Smooth muscle cell (in vitro differentiated cells): ENCODE results near the gene RO60. TPM values are rescaled to one million over a fixed set of nuclear protein-coding genes. Genes with fewer than 3 reads are reported as not detected.

Experiments used
- DNase-seq: peaks from one replicate; lab custom pipeline; 2025; ENCODE audit not compliant: unreplicated experiment; lab: John Stamatoyannopoulos, UW
- H2AFZ ChIP-seq: fragments of 200-600 bp; sonication (generic); 2 replicates; pipeline ENCODE4 v1.6.0; 2016; ENCODE audit warnings: antibody characterized with exemption, low read depth, mild to moderate bottlenecking
- H3F3A ChIP-seq: fragments of 200-600 bp; sonication (generic); 2 replicates; pipeline ENCODE4 v1.6.0; 2017; ENCODE audit warnings: antibody characterized with exemption, low read depth
- H3K27ac ChIP-seq: fragments of 200-600 bp; sonication (generic); 2 replicates; pipeline ENCODE4 v1.5.1; 2016; ENCODE audit warnings: low read depth, mild to moderate bottlenecking
- H3K27me3 ChIP-seq: fragments of 200-600 bp; sonication (generic); 2 replicates; pipeline ENCODE4 v1.6.1; 2016; ENCODE audit warnings: low read depth, mild to moderate bottlenecking
- H3K36me3 ChIP-seq: fragments of 200-600 bp; sonication (generic); 2 replicates; pipeline ENCODE4 v1.5.1; 2016; ENCODE audit warnings: low read depth
- H3K4me1 ChIP-seq: fragments of 200-600 bp; sonication (generic); 2 replicates; pipeline ENCODE4 v1.5.1; 2016; ENCODE audit warnings: low read depth
- H3K4me2 ChIP-seq: fragments of 200-600 bp; sonication (generic); 2 replicates; pipeline ENCODE4 v1.6.0; 2016; ENCODE audit warnings: mild to moderate bottlenecking
- H3K4me3 ChIP-seq: fragments of 200-600 bp; sonication (generic); 2 replicates; pipeline ENCODE4 v1.5.1; 2016; ENCODE audit warnings: mild to moderate bottlenecking
- H3K79me2 ChIP-seq: fragments of 200-600 bp; sonication (generic); 2 replicates; pipeline ENCODE4 v1.6.0; 2016; ENCODE audit warnings: low read depth, mild to moderate bottlenecking
- H3K9ac ChIP-seq: fragments of 200-600 bp; sonication (generic); 2 replicates; pipeline ENCODE4 v1.6.0; 2016; ENCODE audit warnings: low read depth
- H3K9me3 ChIP-seq: fragments of 200-600 bp; sonication (generic); replicated peaks from 2 replicates; pipeline ENCODE4 v1.5.1; 2016; ENCODE audit warnings: low read depth
- H4K20me1 ChIP-seq: fragments of 200-600 bp; sonication (generic); 2 replicates; pipeline ENCODE4 v1.6.0; 2016; ENCODE audit warnings: low read depth
- WGBS: methylation state at CpG from one replicate; pipeline ENCODE4 v1.1.7; 2016; ENCODE audit warnings: low lambda C conversion rate; 5-methylcytosine and 5-hydroxymethylcytosine counted together
- polyA plus RNA-seq: library from polyadenylated mRNA; unstranded; fragments of >200 nt; fragmentation: Nextera tagmentation; extraction: Ambion mirVana; gene quantifications from 2 replicates; pipeline ENCODE4 v1.2.1, GENCODE V29; 2016
- total RNA-seq: library from RNA; depleted of rRNA; stranded (reverse); fragments of >200 nt; gene quantifications from 2 replicates; pipeline ENCODE4 v1.2.3, GENCODE V29; 2014
- TF ChIP-seq, protein P1 (sequence below): fragments of 200-600 bp; sonication (generic); IDR thresholded peaks from 2 replicates; pipeline ENCODE4 v1.5.1; 2017; ENCODE audit warnings: borderline replicate concordance, mild to moderate bottlenecking, antibody characterized with exemption; ENCODE audit not compliant: insufficient read depth, poor library complexity, severe bottlenecking

RO60 gene
- 124 and 144 TPM in 2 replicates for total RNA-seq
- polyA plus RNA-seq: 100 and 114 TPM in 2 replicates

DNA sequence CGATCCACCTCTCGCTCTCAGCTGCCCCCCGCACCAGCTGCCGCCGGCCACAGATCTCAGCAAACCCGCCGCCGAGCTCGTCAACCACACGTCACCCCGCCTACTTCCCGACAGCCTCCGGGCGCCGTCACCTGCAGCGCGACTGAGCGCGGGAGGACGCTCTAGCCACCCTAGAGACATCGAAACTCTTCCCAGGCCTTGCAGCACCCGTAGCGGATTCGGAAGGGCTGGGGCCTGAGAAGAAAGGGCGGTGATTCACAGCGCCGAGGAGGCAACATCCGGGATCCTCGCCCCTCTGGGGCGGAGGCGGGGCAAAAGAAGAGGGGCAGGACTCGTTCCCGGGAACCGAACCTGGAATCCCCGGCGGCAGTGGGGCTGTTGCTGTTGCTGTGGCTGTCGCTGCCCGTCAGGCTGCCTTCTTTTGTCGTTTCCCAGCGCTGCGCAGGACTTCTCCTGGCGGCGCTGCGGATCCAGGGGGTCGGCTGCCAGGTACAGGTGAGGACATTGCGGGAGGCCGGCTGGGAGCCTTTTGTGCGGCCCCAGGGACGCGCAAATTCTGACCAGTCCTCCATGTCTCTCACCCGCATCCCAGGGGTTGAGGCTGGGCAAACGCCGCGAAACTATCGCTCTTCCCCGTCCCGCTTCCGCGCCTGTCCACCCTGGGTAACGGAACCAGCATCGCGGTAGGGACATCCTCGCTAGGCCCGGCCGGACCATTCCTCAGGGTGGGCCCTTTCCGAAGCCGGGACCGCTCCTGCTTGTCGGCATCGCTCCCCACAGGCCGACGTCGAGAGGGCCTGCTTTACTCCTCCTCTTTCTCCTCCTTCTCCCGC is at the start of gene RO60, which contains the start of gene UCHL5:
Gene RO60 (plus strand): TSS at position 331 of the 833 bp plus-strand sequence. CDS start 9,443 bp downstream, outside the sequence.
Gene UCHL5 (minus strand): TSS at position 79 of the 833 bp plus-strand sequence. CDS start 100 bp downstream, outside the sequence.
- TF ChIP-seq, protein P1, sequence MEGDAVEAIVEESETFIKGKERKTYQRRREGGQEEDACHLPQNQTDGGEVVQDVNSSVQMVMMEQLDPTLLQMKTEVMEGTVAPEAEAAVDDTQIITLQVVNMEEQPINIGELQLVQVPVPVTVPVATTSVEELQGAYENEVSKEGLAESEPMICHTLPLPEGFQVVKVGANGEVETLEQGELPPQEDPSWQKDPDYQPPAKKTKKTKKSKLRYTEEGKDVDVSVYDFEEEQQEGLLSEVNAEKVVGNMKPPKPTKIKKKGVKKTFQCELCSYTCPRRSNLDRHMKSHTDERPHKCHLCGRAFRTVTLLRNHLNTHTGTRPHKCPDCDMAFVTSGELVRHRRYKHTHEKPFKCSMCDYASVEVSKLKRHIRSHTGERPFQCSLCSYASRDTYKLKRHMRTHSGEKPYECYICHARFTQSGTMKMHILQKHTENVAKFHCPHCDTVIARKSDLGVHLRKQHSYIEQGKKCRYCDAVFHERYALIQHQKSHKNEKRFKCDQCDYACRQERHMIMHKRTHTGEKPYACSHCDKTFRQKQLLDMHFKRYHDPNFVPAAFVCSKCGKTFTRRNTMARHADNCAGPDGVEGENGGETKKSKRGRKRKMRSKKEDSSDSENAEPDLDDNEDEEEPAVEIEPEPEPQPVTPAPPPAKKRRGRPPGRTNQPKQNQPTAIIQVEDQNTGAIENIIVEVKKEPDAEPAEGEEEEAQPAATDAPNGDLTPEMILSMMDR: no peak
- Histone ChIP-seq H3K4me1 (peaks cover 17% of the 10 kb centered on the region), H3K4me3 (peak within 1 kb of the TSS; percentile 85), H3F3A (peaks cover 6% of the 10 kb centered on the region), H3K27ac (peak within 1 kb of the TSS; percentile 94), H3K79me2 (peaks cover 86% of the 10 kb centered on the region), H3K4me2 (peak within 1 kb of the TSS; percentile 86), H4K20me1 (peaks cover 43% of the 10 kb centered on the region), H3K9me3 (no peaks in the 10 kb centered on the region), H3K36me3 (no peaks in the 10 kb centered on the region), H3K27me3 (no peaks in the 10 kb centered on the region), H3K9ac (peak within 1 kb of the TSS; percentile 93), H2AFZ (peak within 1 kb of the TSS; percentile 78)
- WGBS: under 1% methylated on average over 71 of the region's 74 CpGs
- DNase-seq: peak; percentile 78

DNA sequence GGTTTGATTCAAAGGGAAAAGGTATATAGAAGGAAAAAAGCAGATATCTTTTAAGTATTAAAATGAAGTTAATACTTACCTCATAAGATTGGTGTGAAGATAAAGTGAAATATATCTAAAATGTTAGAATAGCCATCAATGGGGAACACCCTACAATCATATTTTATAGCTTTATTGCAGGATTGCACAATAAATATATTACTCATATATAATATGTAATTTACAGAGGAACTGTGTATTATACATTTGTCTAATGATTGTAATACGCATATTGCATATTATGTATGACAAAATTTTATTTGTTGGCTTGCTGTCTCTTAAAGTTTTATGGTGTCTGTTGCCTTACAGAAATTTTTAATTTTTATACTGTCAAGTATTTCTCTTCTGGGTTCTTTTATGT is 48.0 kb upstream of the RO60 start:
- no peak overlapping the region for H3K9ac ChIP-seq
- TF ChIP-seq, protein P1: no peak
- H3K4me1 ChIP-seq: no peaks in the 10 kb centered on the region
- 100% methylated on average over 1 of the region's 1 CpG for WGBS
- no peaks in the 10 kb centered on the region for H4K20me1 ChIP-seq
- no peaks in the 10 kb centered on the region for H3F3A ChIP-seq
- H3K79me2 ChIP-seq: no peaks in the 10 kb centered on the region
- no peak for DNase-seq
- no peaks in the 10 kb centered on the region for H3K27me3 ChIP-seq
- no peak overlapping the region for H2AFZ ChIP-seq
- H3K9me3 ChIP-seq: no peaks in the 10 kb centered on the region
- H3K36me3 ChIP-seq: no peaks in the 10 kb centered on the region
- H3K27ac ChIP-seq: no peak overlapping the region
- no peak overlapping the region for H3K4me3 ChIP-seq
- no peak overlapping the region for H3K4me2 ChIP-seq

DNA sequence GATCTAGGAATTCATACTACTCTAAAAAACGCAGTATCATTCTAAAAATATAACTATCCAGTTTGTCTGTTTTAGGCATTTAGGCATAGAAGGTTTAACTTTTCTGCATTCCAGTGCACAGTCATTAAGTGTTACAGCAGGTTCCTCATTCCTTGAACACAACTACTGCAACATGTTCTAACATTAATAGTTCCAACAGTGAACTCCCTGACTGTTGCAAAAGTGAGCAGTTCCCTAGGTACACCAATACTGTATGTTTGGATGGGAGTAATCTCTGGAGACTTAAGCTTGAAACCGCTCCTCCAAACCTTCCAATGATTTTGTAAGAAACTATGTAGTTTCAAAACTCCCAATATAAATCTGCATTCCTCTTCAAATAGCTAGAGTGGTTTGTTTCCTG is 46.4 kb upstream of the RO60 start:
- H3F3A ChIP-seq: no peaks in the 10 kb centered on the region
- H3K4me1 ChIP-seq: no peaks in the 10 kb centered on the region
- H3K27ac ChIP-seq: no peak overlapping the region
- H2AFZ ChIP-seq: no peak overlapping the region
- no peaks in the 10 kb centered on the region for H3K79me2 ChIP-seq
- no peak overlapping the region for H3K4me3 ChIP-seq
- 90% methylated on average over 2 of the region's 2 CpGs for WGBS
- no peaks in the 10 kb centered on the region for H4K20me1 ChIP-seq
- H3K36me3 ChIP-seq: no peaks in the 10 kb centered on the region
- H3K9me3 ChIP-seq: no peaks in the 10 kb centered on the region
- no peak overlapping the region for H3K9ac ChIP-seq
- TF ChIP-seq, protein P1: no peak
- no peaks in the 10 kb centered on the region for H3K27me3 ChIP-seq
- no peak for DNase-seq
- H3K4me2 ChIP-seq: no peak overlapping the region
